Parathyroid adenoma (tissue), 2 donors: ENCODE results near the gene GRIK5.
"Not testable (repeated sequence)": the region's sequence is repeated elsewhere in the genome, so short reads cannot be mapped to it uniquely, and the experiment has no call there.

Experiments
- H2AFZ ChIP-seq: fragments of 300-600 bp; sonication (generic); one replicate; pipeline ENCODE4 v1.7.0; 2017; ENCODE audit warnings: antibody characterized with exemption, mild to moderate bottlenecking
- H3K27ac ChIP-seq: fragments of 300-600 bp; sonication (generic); one replicate; pipeline ENCODE4 v1.7.0; 2017
- H3K27me3 ChIP-seq: fragments of 300-600 bp; sonication (generic); one replicate; pipeline ENCODE4 v1.7.0; 2017; ENCODE audit warnings: low read length; ENCODE audit not compliant: control insufficient read depth, insufficient read depth
- H3K36me3 ChIP-seq: fragments of 300-600 bp; sonication (generic); one replicate; pipeline ENCODE4 v1.7.0; 2017; ENCODE audit warnings: low read length; ENCODE audit not compliant: control insufficient read depth, insufficient read depth
- H3K4me1 ChIP-seq: fragments of 300-600 bp; sonication (generic); one replicate; pipeline ENCODE4 v1.7.0; 2017; ENCODE audit warnings: control low read depth
- H3K4me2 ChIP-seq: fragments of 300-600 bp; sonication (generic); one replicate; pipeline ENCODE4 v1.7.0; 2017; ENCODE audit warnings: low read length
- H3K4me3 ChIP-seq: fragments of 300-600 bp; sonication (generic); one replicate; pipeline ENCODE4 v1.7.0; 2017; ENCODE audit warnings: low read depth, low read length
- H3K79me2 ChIP-seq: fragments of 300-600 bp; sonication (generic); one replicate; pipeline ENCODE4 v1.7.0; 2017; ENCODE audit warnings: control low read depth
- H3K9ac ChIP-seq: fragments of 300-600 bp; sonication (generic); one replicate; pipeline ENCODE4 v1.7.0; 2017; ENCODE audit warnings: mild to moderate bottlenecking
- H3K9me3 ChIP-seq: fragments of 300-600 bp; sonication (generic); one replicate; pipeline ENCODE4 v1.7.0; 2017; ENCODE audit warnings: low read length; ENCODE audit not compliant: control insufficient read depth
- TF ChIP-seq, protein P1 (sequence below): fragments of 300-600 bp; sonication (generic); IDR thresholded peaks from one replicate; pipeline ENCODE4 v1.7.0; 2017; ENCODE audit warnings: antibody characterized with exemption, mild to moderate bottlenecking
- donor health status: primary hyperparathyroidism.

The GRIK5 gene

DNA sequence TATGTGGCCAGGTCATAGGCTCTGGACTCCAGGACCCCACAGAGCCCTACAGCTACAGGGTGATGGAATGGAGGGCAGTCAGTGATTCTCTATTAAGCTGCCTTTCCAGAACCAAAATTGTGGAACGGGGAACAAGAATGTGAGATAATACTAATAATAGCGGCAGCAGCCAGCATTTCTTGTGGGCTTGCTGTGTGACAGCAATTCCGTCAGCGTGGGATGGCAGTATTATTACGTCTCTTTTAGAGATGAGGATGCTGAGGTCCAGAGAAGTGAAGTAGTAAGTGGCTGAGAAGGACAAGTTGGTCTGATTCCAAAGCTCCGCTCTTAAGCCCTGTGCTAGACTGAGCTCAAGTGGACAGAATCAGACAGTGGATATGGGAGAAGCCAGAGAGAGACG lies 24.4 kb downstream of the GRIK5 start:
- H3K36me3 ChIP-seq = no peaks in the 10 kb centered on the region
- TF ChIP-seq, protein P1, sequence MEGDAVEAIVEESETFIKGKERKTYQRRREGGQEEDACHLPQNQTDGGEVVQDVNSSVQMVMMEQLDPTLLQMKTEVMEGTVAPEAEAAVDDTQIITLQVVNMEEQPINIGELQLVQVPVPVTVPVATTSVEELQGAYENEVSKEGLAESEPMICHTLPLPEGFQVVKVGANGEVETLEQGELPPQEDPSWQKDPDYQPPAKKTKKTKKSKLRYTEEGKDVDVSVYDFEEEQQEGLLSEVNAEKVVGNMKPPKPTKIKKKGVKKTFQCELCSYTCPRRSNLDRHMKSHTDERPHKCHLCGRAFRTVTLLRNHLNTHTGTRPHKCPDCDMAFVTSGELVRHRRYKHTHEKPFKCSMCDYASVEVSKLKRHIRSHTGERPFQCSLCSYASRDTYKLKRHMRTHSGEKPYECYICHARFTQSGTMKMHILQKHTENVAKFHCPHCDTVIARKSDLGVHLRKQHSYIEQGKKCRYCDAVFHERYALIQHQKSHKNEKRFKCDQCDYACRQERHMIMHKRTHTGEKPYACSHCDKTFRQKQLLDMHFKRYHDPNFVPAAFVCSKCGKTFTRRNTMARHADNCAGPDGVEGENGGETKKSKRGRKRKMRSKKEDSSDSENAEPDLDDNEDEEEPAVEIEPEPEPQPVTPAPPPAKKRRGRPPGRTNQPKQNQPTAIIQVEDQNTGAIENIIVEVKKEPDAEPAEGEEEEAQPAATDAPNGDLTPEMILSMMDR = no peak

DNA sequence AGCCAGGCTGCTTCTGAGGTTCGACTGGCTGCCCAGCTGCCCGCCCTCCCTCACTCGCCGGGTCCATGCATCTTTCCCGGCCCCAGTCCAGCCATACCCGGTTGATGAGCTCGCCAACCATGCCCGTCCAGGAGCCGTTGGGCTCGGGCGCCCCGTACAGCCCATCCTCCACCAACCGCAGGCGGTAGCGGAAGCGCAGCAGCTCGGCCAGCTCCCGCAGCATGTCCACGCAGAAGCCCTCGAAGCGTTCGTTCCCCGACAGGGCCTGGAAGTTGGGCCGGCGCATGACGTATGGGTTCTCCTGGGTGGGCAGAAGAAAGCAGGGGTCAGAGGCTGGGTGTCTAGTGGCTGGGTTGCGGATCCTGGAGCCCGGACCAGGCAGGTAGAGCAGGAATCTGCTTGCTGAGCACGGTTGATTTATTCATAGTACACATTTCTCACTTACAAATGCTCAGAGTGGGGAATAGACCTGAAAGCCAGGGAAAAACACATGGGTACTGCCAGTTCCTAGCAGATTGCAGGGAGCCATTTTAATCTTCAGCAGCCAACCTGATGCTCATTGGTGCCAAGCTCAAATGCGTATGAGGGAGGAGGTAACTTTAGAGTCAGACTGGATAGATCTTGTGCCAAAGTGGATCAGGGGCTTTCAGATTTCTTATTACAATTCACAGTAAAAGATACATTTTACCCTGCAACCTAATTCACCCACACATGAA lies 27.4 kb downstream of the GRIK5 start:
- H3K79me2 ChIP-seq = no peaks in the 10 kb centered on the region
- H3K27me3 ChIP-seq = no peaks in the 10 kb centered on the region
- H3K9me3 ChIP-seq = no peaks in the 10 kb centered on the region
- no peak overlapping the region for H3K4me3 ChIP-seq
- H3K27ac ChIP-seq = no peak overlapping the region
- H3K36me3 ChIP-seq = no peaks in the 10 kb centered on the region
- H3K9ac ChIP-seq = no peak overlapping the region
- no peak overlapping the region for H2AFZ ChIP-seq
- peaks cover 8% of the 10 kb centered on the region for H3K4me1 ChIP-seq
- H3K4me2 ChIP-seq = no peak overlapping the region
- TF ChIP-seq, protein P1 = no peak

More for the DNA sequence above, 24.4 kb downstream of the GRIK5 start:
- Histone ChIP-seq H3K4me2 (no peak overlapping the region), H3K4me3 (no peak overlapping the region), H3K9ac (no peak overlapping the region), H2AFZ (no peak overlapping the region), H3K27ac (no peak overlapping the region), H3K79me2 (no peaks in the 10 kb centered on the region), H3K4me1 (no peaks in the 10 kb centered on the region), H3K27me3 (no peaks in the 10 kb centered on the region), H3K9me3 (no peaks in the 10 kb centered on the region)

DNA sequence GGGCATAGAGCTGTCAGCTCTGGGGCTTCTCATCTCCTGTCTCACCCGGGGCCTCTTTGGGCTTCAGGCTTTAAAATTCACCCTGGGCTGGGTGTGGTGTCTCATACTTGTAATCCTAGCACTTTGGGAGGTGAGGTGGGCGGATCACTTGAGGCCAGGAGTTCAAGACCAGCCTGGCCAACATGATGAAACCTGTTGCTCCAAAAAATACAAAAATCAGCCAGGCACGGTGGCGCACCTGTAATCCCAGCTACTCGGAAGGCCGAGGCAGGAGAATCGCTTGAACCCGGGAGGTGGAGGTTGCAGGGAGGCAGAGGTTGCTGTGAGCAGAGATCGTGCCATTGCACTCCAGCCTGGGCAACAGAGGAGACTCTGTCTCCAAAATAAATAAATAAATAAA lies 29.5 kb downstream of the GRIK5 start:
- H2AFZ ChIP-seq, H3K9ac ChIP-seq, H3K27me3 ChIP-seq, H3K36me3 ChIP-seq, H3K4me2 ChIP-seq, H3K79me2 ChIP-seq, H3K4me1 ChIP-seq, H3K27ac ChIP-seq, H3K4me3 ChIP-seq, H3K9me3 ChIP-seq: not testable (repeated sequence)

DNA sequence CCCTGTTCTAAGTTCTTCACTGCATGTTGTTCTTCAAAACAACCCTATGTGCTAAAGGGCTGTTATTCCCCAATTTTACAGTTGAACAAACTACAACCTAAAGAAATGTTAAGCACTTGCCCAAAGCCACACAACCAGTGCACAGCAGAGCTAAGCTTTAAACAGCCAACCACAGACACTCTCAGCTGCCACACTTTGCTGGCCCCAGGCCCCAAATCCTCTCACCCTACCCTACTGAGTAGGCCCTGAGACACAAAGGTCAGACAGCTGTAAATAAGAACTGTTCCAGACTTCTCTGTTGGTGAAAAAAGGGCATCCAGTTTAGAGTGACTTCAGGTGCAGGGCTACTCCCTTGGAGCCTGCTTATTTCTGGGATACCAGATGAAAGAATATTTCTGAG lies 30.0 kb downstream of the GRIK5 start:
- Histone ChIP-seq H3K27ac (no peak overlapping the region), H3K79me2 (no peaks in the 10 kb centered on the region), H3K9me3 (no peaks in the 10 kb centered on the region), H3K36me3 (no peaks in the 10 kb centered on the region), H3K27me3 (no peaks in the 10 kb centered on the region), H3K4me2 (no peak overlapping the region), H3K4me3 (no peak overlapping the region), H2AFZ (no peak overlapping the region), H3K9ac (no peak overlapping the region), H3K4me1 (peaks cover 8% of the 10 kb centered on the region)
- TF ChIP-seq, protein P1 = no peak

DNA sequence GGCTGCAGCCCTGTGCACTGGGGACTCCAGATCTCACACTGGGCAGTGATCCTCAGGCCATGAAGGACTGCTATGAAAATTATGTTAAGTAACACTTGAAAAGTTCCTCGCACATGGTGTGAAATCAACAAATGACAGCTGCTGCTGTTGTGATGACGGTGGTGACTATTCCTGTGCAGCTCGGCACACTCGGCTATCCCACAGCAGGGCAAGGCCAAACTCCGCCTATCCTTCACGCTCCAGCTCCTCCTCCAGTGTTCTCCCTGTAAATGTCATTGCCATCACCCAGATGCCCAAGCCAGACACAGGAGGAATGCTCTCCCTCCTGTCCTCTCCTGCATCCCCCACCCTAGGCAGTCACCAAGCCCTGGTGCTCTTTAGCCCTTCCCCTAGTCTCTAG lies 31.3 kb downstream of the GRIK5 start:
- Histone ChIP-seq H3K4me1 (peaks cover 8% of the 10 kb centered on the region), H3K4me3 (no peak overlapping the region), H2AFZ (no peak overlapping the region), H3K4me2 (no peak overlapping the region), H3K9me3 (no peaks in the 10 kb centered on the region), H3K36me3 (no peaks in the 10 kb centered on the region), H3K27ac (no peak overlapping the region), H3K9ac (no peak overlapping the region), H3K79me2 (no peaks in the 10 kb centered on the region), H3K27me3 (no peaks in the 10 kb centered on the region)
- TF ChIP-seq, protein P1 = no peak
